ENCODE measurements around the gene ASAH2B.
"Not testable (repeated sequence)": the region's sequence is repeated elsewhere in the genome, so short reads cannot be mapped to it uniquely, and the experiment has no call there.

DNA sequence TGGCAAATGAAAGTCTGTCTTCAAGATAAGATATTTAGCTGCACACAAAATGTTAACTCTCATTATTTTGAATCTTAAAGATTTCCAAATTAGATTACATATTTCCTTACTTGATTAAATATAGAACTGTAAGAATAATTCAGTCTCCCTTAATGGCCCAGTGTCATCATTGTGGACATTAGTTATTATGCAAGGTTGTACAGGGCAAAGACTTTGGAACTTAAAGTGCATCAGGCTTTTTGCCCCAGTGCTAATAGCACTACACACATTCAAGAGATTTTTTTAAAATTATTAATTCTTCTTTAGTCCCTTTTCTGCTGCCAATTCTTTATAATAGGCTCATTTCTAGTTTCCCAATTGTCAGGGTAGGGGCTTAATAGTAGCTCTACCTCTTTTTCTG lies 42.3 kb downstream of the ASAH2B start:
- TF ChIP-seq EP300 (IDR thresholded peaks at IDR 0.05), result not testable (repeated sequence)
- TF ChIP-seq, protein P1, sequence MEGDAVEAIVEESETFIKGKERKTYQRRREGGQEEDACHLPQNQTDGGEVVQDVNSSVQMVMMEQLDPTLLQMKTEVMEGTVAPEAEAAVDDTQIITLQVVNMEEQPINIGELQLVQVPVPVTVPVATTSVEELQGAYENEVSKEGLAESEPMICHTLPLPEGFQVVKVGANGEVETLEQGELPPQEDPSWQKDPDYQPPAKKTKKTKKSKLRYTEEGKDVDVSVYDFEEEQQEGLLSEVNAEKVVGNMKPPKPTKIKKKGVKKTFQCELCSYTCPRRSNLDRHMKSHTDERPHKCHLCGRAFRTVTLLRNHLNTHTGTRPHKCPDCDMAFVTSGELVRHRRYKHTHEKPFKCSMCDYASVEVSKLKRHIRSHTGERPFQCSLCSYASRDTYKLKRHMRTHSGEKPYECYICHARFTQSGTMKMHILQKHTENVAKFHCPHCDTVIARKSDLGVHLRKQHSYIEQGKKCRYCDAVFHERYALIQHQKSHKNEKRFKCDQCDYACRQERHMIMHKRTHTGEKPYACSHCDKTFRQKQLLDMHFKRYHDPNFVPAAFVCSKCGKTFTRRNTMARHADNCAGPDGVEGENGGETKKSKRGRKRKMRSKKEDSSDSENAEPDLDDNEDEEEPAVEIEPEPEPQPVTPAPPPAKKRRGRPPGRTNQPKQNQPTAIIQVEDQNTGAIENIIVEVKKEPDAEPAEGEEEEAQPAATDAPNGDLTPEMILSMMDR (IDR thresholded peaks at IDR 0.05), result not testable (repeated sequence)

Data from ovary (tissue), 3 donors.